Left lung (tissue), 10 donors: ENCODE data around the gene ZNF740. TPM values are rescaled to one million over a fixed set of nuclear protein-coding genes. Genes with fewer than 3 reads are reported as not detected.

Experiments used
- ATAC-seq: fragments of 200-7000 bp; cut with Tn5 transposase; one replicate; pipeline ENCODE4 v1.9.1; 2020; ENCODE audit warnings: moderate library complexity
- DNase-seq, 4 donors: peaks; one replicate each; pipeline ENCODE4 v3.0.0-alpha.2; 2013 to 2020
- H3K27ac ChIP-seq, 2 donors: fragments of 200-600 bp; sonication (generic) in 1 of 2; one replicate each; pipeline versions ENCODE4 v1.5.0 to v1.8.0; 2020 to 2021
- H3K27me3 ChIP-seq, 2 donors: fragments of 200-600 bp; sonication (generic) in 1 of 2; one replicate each; pipeline versions ENCODE4 v1.5.0 to v1.8.0; 2020 to 2021
- H3K36me3 ChIP-seq, 2 donors: fragments of 200-600 bp; sonication (generic) in 1 of 2; one replicate each; pipeline versions ENCODE4 v1.5.0 to v1.8.0; 2020 to 2021
- H3K4me1 ChIP-seq, 2 donors: fragments of 200-600 bp; one replicate each; pipeline ENCODE4 v1.8.0; 2021
- H3K4me3 ChIP-seq, 2 donors: fragments of 200-600 bp; sonication (generic) in 1 of 2; one replicate each; pipeline versions ENCODE4 v1.5.0 to v1.8.0; 2020 to 2021; ENCODE audit warnings: mild to moderate bottlenecking in 1 of 2
- H3K9me3 ChIP-seq, 2 donors: fragments of 200-600 bp; sonication (generic) in 1 of 2; one replicate each; pipeline versions ENCODE4 v1.5.0 to v1.8.0; 2020 to 2021
- intact Hi-C, 2 donors: fragments of 100-400 bp; cut with DNase I; formaldehyde crosslinking; loops; one replicate each; pipeline versions ENCODE4 v1.11.2 to v1.14.2; 2022
- polyA plus RNA-seq, 6 donors: library from polyadenylated mRNA; unstranded; fragments of 120-200 nt; gene quantifications; one replicate each; pipeline ENCODE4 v1.2.1, GENCODE V29; 2013; ENCODE audit not compliant: insufficient read length in 6 of 6
- total RNA-seq, 2 donors: library from RNA; stranded (reverse); fragmentation: NEBNext Ultra II Directional; extraction: Animal tissue kit (Norgen Biotek cat#: 25700); gene quantifications; one replicate each; pipeline ENCODE4 v1.2.1, GENCODE V29; 2021
- TF ChIP-seq, protein P1 (sequence below), 2 donors: fragments of 200-600 bp; sonication (generic) in 1 of 2; IDR thresholded peaks; one replicate each; pipeline versions ENCODE4 v1.5.0 to v1.8.0; 2021; ENCODE audit warnings: antibody characterized with exemption in 2 of 2
- donor health status: DM: no; HTN: yes; CAD: no.
- donor health status: DM: no; HTN: no; CAD: no.

The ZNF740 gene
- total and polyA plus RNA-seq, 8 donors, result 34.6 to 67.4 (median 62.0) TPM

- peaks cover 0 to 4% of the 10 kb centered on the region in 2 donors for H3K4me1 ChIP-seq
- TF ChIP-seq, protein P1, sequence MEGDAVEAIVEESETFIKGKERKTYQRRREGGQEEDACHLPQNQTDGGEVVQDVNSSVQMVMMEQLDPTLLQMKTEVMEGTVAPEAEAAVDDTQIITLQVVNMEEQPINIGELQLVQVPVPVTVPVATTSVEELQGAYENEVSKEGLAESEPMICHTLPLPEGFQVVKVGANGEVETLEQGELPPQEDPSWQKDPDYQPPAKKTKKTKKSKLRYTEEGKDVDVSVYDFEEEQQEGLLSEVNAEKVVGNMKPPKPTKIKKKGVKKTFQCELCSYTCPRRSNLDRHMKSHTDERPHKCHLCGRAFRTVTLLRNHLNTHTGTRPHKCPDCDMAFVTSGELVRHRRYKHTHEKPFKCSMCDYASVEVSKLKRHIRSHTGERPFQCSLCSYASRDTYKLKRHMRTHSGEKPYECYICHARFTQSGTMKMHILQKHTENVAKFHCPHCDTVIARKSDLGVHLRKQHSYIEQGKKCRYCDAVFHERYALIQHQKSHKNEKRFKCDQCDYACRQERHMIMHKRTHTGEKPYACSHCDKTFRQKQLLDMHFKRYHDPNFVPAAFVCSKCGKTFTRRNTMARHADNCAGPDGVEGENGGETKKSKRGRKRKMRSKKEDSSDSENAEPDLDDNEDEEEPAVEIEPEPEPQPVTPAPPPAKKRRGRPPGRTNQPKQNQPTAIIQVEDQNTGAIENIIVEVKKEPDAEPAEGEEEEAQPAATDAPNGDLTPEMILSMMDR (IDR thresholded peaks at IDR 0.05), result no peak
- no peak overlapping the region for H3K4me3 ChIP-seq
- no peak for DNase-seq
- ATAC-seq, result no peak
- H3K27ac ChIP-seq, result no peak overlapping the region
- intact Hi-C loops, result no loop called here
- no peaks in the 10 kb centered on the region for H3K9me3 ChIP-seq
- H3K36me3 ChIP-seq, result peaks cover 0 to 57% of the 10 kb centered on the region in 2 donors
- no peaks in the 10 kb centered on the region for H3K27me3 ChIP-seq
These were observed 10.8 kb downstream of the ZNF740 start for GRCh38 chr12:53191096-53191884.

DNA sequence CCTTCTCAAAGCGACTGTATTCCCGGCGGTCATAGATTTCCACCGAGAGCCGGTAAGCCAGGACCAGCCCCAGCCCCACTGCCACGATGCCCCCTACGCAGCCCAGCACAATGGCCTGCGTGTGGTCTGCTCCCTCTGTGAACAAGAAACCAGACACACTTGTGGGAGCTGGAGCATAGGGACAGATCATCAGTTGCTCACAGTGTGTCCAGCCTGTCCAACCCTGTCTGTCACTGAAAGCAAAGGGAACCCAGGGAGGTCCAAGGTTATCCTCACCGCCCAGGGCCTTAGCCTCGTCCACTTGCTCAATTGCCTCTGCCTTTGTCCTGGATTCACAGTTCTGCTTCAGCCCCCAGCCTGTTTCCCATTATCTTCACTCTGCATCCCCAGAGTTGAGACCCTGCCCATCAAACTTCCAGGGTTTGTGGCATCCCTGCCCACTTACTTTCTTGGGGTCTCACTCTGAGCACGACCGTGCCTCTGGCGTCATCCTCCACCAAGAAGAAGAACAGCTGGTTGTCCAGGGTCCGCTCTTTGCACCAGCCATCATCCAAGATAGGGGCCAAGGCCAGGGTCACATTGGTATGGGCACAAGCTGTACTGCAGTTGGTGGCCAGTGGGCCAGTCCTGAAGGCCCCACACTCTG is 11.5 kb downstream of the ZNF740 start:
- Histone ChIP-seq H3K27ac (no peak overlapping the region), H3K4me3 (no peak overlapping the region), H3K27me3 (no peaks in the 10 kb centered on the region), H3K4me1 (peaks cover 0 to 4% of the 10 kb centered on the region in 2 donors), H3K9me3 (no peaks in the 10 kb centered on the region), H3K36me3 (peaks cover 0 to 50% of the 10 kb centered on the region in 2 donors)
- DNase-seq, result no peak
- intact Hi-C loops, result no loop called here
- TF ChIP-seq, protein P1 (IDR thresholded peaks at IDR 0.05), result no peak
- no peak for ATAC-seq

DNA sequence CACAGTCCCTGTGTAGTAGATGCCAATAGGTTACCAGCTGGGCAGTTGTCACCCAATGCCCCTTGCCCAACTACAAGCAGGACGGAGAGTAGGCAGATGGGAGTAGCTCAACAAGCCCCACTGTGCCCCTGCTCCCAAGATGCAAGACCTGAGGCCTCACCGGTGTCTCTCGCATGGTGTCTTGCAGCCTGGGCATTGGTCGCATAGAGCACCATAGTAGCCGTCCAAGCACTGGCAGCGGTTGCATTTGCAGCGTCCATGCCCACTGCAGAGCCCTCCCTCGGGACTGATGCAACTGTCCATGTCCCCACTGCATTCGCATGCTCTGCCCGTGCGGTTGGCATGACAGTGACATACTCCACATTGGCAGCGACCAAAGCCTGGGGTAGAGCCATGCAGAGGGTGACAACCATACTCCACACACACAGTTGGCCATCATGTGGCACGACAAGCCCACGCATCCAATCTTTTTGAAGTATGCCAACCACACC is 12.1 kb downstream of the ZNF740 start:
- H3K4me3 ChIP-seq, result no peak overlapping the region
- no peaks in the 10 kb centered on the region for H3K9me3 ChIP-seq
- intact Hi-C loops, result no loop called here
- ATAC-seq (no peak), DNase-seq (peak in 1 of 4 donors; percentile 65)
- H3K27ac ChIP-seq, result no peak overlapping the region
- peaks cover 3 to 7% of the 10 kb centered on the region in 2 donors for H3K4me1 ChIP-seq
- H3K36me3 ChIP-seq, result peaks cover 0 to 44% of the 10 kb centered on the region in 2 donors
- TF ChIP-seq, protein P1 (IDR thresholded peaks at IDR 0.05), result no peak
- peaks cover 0 to 2% of the 10 kb centered on the region in 2 donors for H3K27me3 ChIP-seq

DNA sequence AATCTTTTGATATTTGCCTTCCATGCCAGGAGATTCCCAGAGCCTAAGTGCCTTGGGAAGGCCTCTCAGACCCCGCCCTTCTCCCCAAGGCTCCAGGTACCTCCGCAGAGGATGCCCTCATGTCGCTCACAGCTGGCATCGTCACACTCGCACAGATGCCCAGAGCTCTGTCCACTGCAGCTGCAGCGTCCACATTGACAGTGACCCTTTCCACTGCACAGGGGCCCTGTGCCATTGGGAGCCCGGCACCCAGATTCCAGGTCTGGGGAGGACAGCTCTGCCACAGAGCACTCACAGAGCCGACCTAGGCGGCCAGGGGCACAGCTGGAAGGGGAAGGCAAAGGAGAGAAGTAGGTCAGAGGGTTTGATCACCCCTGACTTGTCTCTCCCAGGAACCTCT is 12.5 kb downstream of the ZNF740 start:
- TF ChIP-seq, protein P1 (IDR thresholded peaks at IDR 0.05), result no peak
- intact Hi-C loops, result no loop called here
- DNase-seq (peak in 1 of 4 donors; percentile 50), ATAC-seq (no peak)
- Histone ChIP-seq H3K9me3 (no peaks in the 10 kb centered on the region), H3K27me3 (peaks cover 0 to 7% of the 10 kb centered on the region in 2 donors), H3K4me3 (no peak overlapping the region), H3K4me1 (peaks cover 8 to 11% of the 10 kb centered on the region in 2 donors), H3K27ac (no peak overlapping the region), H3K36me3 (peaks cover 0 to 40% of the 10 kb centered on the region in 2 donors)
